ENCODE measurements around the gene PDZD2.

GRCh38 chr5:32038523-32038922, 399.6 kb downstream of the PDZD2 start:
- TF ChIP-seq CTCF (IDR thresholded peaks at IDR 0.05) = no peak
- TF ChIP-seq POLR2A (IDR thresholded peaks at IDR 0.05) = no peak

Data from heart left ventricle (tissue), 13 donors.